Right forelimb (tissue), 1 donor: ENCODE measurements around the gene AATF.

ENCODE experiments used
- DNase-seq: peaks from one replicate; pipeline ENCODE4 v3.0.0-alpha.2; 2018

AATF gene, protein sequence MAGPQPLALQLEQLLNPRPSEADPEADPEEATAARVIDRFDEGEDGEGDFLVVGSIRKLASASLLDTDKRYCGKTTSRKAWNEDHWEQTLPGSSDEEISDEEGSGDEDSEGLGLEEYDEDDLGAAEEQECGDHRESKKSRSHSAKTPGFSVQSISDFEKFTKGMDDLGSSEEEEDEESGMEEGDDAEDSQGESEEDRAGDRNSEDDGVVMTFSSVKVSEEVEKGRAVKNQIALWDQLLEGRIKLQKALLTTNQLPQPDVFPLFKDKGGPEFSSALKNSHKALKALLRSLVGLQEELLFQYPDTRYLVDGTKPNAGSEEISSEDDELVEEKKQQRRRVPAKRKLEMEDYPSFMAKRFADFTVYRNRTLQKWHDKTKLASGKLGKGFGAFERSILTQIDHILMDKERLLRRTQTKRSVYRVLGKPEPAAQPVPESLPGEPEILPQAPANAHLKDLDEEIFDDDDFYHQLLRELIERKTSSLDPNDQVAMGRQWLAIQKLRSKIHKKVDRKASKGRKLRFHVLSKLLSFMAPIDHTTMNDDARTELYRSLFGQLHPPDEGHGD

DNA sequence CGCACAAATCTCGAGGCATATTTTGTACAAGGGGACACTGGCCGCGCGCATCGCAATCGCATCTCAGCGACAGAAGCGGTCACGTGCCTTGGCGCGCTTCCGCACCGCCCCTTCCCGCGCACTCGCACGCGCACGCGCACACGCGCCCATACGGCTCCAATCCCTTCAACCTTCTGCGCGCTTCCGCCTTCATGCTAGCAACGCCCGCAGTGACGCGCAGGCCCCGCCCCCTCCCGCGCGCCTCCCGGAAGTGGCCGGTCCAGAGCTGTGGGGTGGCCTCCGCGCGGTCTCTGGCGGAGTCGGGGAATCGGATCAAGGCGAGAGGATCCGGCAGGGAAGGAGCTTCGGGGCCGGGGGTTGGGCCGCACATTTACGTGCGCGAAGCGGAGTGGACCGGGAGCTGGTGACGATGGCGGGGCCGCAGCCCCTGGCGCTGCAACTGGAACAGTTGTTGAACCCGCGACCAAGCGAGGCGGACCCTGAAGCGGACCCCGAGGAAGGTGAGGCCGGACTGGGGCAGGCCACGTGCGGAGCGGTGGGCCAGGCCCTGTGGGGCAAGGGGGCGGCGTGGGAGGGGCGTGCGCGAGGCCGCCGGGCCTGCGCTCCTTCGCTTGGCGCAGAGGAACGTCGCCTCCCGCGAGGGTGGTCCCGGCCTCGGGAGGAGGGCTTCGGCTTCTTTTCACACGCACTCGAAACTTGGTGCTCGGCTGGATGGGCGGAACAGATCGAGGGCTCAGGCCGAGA is at the start of gene AATF:
AATF (plus strand) TSS at position 238 of the 744 bp plus-strand sequence; CDS start at position 410, 172 bp downstream.
- peak; percentile 99 for DNase-seq

DNA sequence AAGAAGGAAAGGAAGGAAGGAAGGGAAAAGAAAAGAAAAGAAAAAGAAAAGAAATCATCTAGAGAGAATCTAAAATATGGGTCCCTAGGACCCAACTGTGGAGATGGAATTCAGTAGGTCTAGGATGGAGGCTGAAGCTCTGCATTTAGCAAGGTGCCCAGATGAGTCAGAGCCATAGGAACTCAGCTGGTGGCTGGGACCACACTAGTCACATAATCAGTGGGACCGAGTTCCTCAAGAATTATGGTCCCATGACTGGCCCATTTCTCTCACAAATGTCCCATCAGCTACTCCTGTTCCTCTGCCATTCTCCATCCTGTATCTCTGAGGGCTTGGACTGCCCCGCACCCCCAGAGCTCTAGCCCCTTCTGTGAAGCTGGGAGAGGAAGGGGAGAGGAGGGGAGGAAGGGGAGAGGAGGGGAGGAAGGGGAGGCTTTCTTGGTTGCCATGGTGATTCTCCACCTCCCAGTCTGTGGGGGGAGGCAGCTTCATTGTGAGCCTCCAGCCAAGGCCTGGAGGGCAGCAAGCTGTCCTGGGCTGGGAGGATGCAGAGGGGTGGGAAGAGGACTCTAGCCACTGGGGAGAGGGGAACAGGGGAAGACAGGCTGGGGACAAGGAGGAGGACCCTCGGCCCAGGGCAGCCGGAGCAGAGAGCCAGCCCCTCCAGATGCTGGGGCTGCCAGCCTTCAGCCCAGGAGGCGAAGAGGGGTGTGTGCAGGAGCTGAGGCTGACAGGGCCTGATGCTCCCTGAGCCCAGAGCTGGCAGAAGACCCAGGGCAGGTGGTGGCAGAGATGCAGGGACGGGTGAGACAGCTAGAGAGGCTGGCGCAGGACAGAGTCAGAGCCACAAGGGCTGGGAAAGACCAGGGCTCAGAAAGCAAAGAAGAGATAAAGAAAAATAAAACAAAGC is 49.2 kb upstream of the AATF start:
- no peak for DNase-seq

DNA sequence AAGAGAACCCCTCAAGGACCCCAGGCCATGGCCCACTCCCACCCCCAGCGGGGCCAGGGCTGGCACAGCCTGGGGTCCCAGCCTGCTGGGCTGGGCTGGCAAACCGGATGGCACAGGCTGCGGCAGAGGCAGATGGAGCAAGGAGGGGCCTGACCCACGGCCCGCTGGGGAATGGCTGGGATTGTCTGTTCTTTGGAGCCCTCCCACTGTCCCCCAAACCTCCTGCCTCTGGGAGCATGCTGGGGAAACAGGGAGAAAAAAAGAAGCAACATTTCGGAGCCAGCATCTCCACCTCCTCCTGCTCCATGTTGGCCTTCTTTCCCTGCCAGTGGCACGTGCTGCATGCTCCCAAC is 48.6 kb upstream of the AATF start:
- no peak for DNase-seq

DNA sequence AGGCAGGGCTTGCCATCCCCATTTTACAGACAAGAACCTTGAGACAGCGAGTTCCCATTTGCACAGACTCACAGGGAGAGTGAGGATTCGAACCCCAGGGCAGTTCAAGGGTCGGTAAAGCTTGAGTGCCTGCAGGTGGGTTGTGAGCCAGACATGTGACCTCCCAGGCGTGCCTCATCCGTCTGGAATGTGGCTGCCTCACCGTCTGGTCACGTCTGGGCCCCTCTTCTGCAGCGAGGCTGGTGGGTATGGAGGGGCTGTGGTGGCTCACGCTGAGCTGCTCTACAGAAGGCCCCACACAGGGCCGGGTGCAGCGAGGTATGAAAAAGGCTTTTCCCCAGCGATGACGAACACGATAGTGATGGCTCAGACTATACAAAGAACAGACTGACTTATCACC is 47.2 kb upstream of the AATF start:
- DNase-seq = no peak

DNA sequence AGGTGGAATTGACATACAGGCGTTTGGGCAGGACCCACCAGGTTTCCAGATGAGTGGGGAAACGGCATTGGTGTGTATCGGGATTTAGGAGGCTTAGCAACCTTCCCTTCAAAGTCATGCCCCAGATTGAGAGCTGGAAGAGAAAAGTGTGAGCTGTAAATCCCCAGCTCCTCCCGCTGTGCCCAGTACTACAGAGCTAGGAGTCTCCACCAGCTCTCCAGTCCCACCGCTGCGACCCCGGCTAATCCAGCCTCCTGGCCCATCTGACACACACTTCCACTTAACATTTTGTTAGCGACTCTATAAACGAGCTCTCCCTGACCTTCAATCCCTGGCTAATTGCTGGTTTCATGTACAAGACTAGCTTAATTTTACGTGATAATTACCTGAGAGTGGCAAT is 41.3 kb upstream of the AATF start:
- no peak for DNase-seq

DNA sequence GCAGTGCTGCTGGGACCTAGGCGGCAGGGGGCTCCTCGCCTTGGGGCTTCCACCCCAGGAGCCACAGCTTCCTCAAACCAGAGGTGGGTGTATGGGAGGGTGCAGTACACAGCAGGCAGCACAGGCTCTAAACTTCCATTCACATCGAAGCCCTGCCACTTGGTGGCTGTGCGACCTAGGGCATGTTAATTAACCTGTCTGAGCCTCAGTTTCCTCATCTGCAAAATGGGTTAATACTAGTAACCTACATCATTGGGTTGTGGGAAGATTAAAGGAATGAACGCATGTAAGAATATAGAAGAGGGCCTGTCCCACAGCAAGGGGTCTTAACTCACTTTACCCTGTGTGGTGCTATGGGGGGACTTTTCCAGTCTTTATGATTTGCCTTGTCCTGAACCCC is 38.2 kb upstream of the AATF start:
- no peak for DNase-seq

DNA sequence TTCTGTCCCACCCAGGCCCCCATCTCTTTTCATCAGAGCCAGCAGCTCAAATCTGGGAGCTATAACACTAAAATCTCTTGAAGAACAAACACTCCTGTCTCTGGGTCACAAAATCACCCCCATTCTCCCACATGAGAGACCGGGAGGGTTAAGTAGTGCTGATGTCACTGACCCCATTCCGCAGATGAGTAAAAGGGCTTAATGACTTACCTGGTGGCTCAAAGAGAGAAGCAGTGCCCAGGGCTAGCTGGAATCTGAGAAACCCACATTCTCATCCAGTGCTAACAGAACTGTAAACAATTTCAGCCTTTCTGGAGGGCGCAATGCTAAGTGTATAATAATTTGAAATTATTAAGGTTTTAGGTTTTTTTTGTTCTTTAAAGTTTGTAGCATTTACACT is 37.8 kb upstream of the AATF start:
- DNase-seq = no peak

DNA sequence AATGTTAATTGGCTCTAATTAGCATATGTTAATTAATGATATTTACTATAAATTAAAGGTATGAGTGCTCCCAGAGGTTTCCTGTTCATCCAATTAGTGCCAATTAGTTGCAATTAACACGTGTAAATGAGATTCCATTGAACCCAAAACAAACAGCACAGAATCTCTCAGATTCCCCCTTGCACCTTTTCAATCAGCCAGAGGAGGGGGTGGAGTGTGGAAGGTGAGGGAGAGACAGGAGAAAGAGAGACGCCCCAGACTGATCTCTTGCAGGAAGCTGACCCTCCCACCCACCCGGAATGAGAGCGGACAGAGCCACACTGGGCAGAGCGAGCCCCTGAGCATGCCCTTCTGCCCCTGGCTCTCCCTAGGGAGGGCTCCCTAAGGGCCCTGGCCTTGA is 35.6 kb upstream of the AATF start:
- no peak for DNase-seq

DNA sequence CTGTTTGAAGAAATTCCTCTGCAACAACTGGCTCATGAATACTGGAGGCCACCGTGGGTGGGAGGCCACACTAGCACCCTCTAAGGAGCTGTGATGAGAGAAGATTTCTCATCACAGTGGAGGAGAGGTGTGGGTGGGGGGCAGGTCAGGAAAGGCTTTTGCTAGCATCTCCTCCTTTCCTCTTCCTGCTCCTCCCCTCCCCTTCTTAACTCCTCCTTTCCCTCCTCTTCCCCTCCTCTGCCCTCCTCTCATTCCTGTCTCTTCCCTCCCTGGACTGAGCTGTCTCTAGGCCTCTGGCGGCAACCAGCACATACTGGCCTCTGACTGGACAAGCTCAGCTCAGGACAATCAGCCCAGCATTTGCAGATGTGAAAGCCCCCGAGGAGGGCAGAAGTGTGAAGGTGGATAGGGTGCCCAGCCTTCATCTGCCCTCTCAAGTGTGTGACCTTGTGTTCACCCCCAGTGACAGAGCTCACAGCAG is 30.5 kb upstream of the AATF start:
- no peak for DNase-seq

DNA sequence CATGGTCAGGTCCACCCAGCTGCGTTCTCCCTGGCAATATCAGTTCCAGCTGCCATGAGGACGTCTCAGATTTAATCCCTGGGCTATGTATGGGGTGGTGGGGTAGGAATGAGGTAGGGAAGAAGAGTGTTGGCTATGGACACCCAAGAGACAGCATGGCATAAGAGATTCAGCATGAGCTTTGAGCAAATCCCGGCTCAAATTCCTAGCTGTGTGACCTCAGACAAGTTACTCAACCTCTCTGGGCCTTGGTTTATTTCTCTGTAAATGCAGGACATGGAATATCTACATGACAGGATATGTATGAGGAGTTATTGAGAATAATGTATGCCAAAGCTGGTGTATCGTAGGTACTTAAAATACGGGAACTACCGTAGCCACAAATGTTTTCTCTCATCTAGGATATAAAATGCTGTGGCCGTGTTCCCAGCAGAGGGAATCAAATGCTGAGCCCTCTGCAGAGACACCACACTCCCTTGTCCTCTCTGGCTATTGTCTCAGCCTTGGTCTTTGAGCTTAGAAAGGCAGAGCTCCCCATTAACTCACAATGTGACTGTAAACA is 29.3 kb upstream of the AATF start:
- no peak for DNase-seq

DNA sequence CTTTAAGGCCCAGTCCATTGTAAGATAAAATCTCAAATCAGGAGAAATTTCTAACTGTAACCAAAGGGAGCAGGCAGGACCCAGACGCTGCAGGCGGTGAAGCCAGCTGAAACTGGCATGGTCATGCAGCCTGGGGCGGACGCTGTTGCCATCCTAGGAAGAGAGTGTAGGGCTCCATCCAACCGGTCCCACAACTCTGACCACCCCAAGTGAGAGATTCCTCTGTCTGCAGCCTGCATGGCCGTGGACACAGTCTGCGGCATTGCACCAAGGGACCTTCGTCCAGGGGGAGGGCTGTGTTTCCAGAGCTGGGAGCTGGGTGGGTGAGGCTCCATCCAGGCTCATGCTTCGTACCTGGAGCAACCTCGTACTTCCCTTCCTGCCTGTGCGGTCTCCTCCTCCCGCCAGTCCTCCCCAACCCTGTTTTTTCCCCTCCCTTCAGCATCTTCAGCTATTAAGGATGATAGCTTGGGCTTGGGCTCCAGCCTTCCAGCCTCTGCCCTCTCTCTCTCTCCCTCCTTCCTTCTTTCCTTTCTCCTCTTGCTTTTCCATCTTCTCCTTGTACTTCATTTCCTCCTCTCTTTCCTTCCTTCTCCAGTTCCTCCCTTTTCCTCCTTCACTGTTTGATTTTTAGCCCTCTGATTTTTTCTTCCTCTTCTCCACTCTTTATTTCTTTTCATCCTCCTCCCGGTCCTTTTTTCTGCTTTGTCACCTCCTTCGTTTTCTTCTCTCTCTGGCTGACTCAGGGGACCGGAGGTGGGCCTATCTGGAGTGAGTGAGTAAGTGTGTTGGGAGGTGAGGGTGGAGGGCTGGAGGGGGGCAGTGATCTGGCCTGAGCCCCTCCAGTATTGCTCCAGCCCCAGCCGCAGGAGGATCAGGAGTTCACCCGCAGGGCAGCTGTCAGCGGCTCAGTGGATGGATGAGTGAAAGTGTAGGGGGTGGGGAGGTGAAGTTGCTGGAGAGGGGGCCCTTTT is 28.4 kb upstream of the AATF start:
- DNase-seq = no peak

DNA sequence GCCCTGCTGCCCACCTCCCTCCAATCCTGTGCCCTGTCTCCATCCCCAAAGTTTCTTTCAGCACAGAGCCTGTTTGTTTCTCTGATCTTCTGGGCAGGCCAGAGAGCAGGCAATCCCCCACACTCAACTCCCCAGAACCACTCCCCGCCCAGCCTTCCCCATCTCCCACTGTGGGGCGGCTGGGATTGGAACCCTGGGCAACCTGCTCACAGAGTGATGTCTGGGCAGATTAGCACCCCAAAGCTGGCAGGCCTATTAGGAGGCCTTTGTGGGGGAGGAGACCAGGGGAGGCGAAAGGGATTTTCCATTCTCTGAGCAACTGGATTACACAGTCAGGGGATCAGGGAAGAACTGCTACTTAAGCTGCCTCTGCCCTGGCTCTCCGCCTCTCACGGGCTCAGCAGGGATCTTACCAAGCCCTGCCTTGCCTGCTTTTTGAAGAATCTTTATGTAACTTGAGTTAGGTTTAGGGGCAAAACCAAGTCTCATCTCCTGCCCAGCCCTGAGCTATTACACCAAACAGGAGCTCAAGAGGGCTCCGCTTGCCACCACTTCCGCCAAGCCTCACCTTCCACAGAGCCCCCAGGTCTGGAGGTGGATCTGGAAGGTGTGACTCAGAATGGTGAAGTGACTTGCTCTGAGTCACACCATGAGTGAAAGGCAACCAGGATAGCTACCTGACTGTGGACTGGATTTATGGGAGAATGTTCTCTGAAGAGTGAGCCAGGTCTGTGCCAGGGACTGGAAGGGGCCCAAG is 27.5 kb upstream of the AATF start:
- DNase-seq = no peak

DNA sequence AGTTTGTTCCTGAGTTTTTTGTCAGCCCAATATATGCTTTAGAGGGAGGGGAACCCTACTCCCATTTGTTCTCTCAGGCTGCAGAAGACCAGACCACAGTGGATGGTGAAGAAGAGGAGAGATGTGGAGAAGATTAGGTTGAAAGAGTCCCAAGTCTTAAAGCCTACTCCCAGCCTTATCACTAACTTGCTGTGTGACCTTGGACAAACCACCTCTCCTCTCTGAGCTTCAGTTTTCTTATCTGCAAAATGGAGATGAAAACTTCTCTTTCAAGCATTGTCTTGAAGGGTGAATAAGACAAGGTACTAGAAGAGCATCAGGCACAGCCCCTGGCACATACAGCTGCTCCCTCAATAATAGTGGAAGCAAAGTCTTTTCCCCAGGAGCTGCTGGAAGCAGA is 26.6 kb upstream of the AATF start:
- DNase-seq = no peak

DNA sequence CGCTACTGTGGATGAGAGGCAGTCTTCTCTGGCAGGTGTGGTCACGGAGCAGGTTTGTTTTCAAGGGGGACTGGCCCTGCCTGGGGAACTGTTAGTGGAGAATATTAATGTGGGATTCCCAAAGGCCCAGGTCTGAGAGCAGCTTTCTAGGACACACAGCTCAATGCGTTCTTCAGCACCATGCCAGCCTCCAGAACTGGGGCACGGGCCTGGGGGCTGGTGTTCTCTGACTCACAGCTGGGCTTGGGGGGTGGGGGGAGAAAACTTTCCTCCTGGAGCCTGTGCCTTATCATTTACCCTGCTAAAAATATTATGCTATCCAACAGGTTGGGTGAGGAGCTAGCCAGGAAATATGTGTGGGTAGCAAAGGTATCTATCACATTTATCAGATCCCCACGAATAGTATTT is 24.9 kb upstream of the AATF start:
- DNase-seq = no peak

DNA sequence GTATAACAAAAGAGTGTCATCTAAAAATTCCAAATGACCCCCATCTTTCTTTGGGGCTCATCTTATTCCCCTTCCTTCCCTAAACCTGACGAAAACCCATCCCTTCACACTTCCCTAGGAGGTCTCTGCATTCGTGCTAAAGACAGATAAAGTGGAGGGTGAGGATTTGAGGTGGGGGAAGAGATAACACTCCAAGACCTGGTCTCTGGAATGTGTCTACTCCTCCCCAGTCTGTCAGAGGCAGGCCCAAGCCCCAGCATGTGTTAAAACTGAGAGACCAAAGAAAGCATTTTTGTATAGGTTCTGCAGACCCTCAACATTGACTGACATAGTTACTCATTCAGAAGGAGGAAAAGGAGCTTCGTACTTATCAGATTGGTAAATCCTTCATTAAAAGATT is 22.5 kb upstream of the AATF start:
- no peak for DNase-seq

DNA sequence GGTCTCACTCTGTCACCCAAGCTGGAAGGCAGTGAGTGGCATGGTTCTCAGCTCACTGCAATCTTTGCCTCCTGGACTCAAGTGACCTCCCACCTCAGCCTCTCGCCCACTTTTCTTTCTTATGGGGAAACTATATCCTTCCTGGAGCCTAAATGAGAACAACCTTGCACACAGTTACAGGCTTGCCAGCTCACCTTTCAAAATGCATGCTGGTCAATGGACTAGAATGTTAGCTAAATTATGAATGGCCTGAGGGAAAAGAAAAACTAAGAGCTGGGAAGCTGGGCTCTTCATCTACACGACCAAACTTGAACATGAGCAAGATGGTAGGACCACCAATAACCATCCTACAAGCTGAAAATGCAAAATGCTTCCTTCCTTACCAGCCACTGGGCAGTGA is 22.1 kb upstream of the AATF start:
- DNase-seq = no peak

DNA sequence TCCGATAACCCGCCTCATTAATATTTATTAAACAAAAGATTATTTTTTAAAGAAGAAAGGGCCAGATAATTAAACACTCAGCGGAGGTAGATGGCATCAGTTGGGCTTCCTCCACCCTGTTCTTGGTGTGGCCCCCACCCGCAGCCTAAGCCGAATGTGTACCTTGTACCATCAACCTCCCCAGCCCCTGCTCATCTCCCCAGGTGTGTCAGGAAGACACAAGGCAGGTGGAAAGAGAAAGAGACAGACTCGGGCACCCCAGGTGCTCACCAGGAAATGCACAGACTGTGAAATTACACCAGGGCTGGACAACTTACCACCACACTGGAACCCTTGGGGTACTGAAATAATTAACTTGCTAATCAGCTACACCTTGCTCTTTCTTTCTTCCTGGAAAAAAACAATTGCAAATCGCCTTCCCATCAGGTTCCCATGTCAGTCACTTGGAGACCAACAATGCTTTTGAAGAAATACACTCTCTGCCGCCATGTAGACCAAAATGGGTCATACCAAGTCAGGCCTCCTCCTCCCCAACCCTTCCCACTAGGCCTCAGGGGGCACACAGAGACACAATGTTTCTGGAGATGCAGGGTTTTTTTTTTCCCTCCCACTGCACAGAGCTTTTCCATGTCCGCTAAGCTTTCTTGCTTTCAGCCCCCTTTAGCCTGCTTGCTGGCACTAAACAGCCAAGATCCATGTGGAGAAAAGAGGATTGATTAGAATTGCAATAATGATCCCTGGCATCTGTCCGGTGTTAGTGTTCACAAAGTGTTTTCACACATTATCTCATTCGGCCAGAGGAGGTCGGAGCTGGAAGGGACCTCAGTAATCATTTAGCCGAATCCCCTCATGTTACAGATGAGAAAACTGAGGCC is 20.0 kb upstream of the AATF start:
- no peak for DNase-seq

DNA sequence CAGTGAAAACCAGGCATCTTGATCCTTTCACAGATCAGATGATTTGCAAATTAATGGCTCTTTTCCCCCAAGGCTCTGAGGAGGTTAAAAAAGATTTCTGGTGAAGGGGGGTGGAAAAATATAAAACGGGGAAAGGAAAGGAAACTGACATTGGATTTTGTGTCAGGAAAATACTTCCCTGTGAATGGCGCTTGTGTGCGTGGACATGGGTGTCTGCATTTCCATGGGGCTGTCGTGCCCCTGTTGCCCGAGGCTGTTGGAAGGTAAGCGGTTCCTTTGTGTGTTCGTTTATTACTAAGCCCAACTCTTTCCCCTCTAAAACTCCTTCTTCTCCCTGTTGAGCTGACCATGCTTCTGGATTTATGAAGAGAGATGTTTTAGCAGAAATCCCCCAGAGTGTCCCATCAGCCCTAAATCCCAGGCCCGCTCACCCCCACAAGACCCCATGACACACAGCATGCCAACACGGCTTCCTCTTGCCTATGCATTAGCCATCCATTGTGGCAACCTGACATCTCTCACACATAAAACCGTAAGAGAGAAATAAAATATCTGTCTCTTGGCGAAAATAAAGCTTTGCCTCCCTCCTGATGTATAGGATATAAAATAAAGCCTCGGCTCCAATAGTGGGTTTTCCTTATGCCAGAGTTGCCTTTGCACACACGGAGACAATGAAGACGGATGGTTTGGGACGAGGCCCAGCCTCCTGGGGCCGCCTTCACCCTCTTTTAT is 18.7 kb upstream of the AATF start:
- DNase-seq = no peak

DNA sequence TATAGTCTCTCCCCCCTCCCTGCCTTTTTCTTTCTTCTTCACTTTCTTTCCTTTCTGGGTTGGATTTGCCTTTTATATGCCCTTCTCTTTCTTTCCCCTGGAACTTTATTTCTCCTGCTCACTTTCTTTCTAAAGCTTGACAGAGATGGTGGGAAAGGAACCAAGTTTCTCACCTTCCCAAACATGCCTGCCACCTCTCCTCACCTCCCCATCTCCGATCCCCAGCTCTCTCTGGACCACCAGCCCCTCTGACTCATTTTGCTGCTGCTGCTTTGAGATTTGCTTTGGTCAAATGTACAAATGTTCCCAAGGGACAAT is 18.2 kb upstream of the AATF start:
- no peak for DNase-seq
